ENCODE data around the gene SLC17A9.

The SLC17A9 gene

GRCh38 chr20:63017826-63018411 is 65.4 kb downstream of the SLC17A9 start:
- no peak for DNase-seq
- intact Hi-C loops (cut with DNase I): no loop called here
